HUES6 (cell line): ENCODE measurements around the gene IRS2.
"Not testable (repeated sequence)": the region's sequence is repeated elsewhere in the genome, so short reads cannot be mapped to it uniquely, and the experiment has no call there.

Experiments used
- H3K27ac ChIP-seq: 2 replicates; pipeline ENCODE4 v1.7.0; 2013; ENCODE audit warnings: low read depth, mild to moderate bottlenecking, low read length, inconsistent platforms
- H3K27me3 ChIP-seq: 2 replicates; pipeline ENCODE4 v1.6.1; 2013; ENCODE audit warnings: low read length; ENCODE audit not compliant: control insufficient read depth, insufficient read depth
- H3K36me3 ChIP-seq: 2 replicates; pipeline ENCODE4 v1.6.1; 2013; ENCODE audit warnings: low read length; ENCODE audit not compliant: control insufficient read depth, insufficient read depth
- H3K4me1 ChIP-seq: 2 replicates; pipeline ENCODE4 v1.6.1; 2013; ENCODE audit warnings: low read length; ENCODE audit not compliant: control insufficient read depth, insufficient read depth
- H3K4me3 ChIP-seq: 2 replicates; pipeline ENCODE4 v1.5.1; 2013; ENCODE audit warnings: low read depth, low read length
- H3K9ac ChIP-seq: one replicate; pipeline ENCODE4 v1.6.1; 2013; ENCODE audit warnings: mild to moderate bottlenecking, low read length
- H3K9me3 ChIP-seq: 2 replicates; pipeline ENCODE4 v1.6.1; 2013; ENCODE audit warnings: low read depth, low read length; ENCODE audit not compliant: control insufficient read depth, insufficient read depth

The IRS2 gene

GRCh38 chr13:109786457-109787134 lies at the start of gene IRS2:
TSS of gene IRS2 (minus strand) at chr13:109786583. CDS start at chr13:109786053, 530 bp downstream.
- Histone ChIP-seq H3K4me1 (peaks cover 6% of the 10 kb centered on the region; the same call in 1 of the 2 replicates), H3K9ac (peak within 1 kb of the TSS; percentile 83), H3K9me3 (no peaks in the 10 kb centered on the region), H3K27me3 (peaks cover 15% of the 10 kb centered on the region), H3K27ac (peak within 1 kb of the TSS; percentile 70), H3K36me3 (no peaks in the 10 kb centered on the region), H3K4me3 (peak within 1 kb of the TSS; percentile 88)

GRCh38 chr13:109834973-109835720 lies 48.8 kb upstream of the IRS2 start:
- H3K27me3 ChIP-seq = no peaks in the 10 kb centered on the region
- no peaks in the 10 kb centered on the region for H3K36me3 ChIP-seq
- no peak overlapping the region for H3K4me3 ChIP-seq
- H3K9ac ChIP-seq = no peak overlapping the region
- no peak overlapping the region for H3K27ac ChIP-seq
- H3K9me3 ChIP-seq = no peaks in the 10 kb centered on the region
- H3K4me1 ChIP-seq = no peaks in the 10 kb centered on the region

GRCh38 chr13:109833940-109834339 lies 47.6 kb upstream of the IRS2 start:
- Histone ChIP-seq H3K27me3 (no peaks in the 10 kb centered on the region), H3K9ac (no peak overlapping the region), H3K4me1 (no peaks in the 10 kb centered on the region), H3K9me3 (no peaks in the 10 kb centered on the region), H3K27ac (no peak overlapping the region), H3K4me3 (no peak overlapping the region), H3K36me3 (no peaks in the 10 kb centered on the region)

- Histone ChIP-seq H3K9ac (no peak overlapping the region), H3K9me3 (no peaks in the 10 kb centered on the region), H3K36me3 (no peaks in the 10 kb centered on the region), H3K4me1 (no peaks in the 10 kb centered on the region), H3K27ac (no peak overlapping the region), H3K4me3 (no peak overlapping the region), H3K27me3 (no peaks in the 10 kb centered on the region)
These were observed 46.7 kb upstream of the IRS2 start for GRCh38 chr13:109833071-109833470.

GRCh38 chr13:109828591-109829316 lies 42.4 kb upstream of the IRS2 start:
- not testable (repeated sequence) for H3K9me3 ChIP-seq, H3K36me3 ChIP-seq, H3K27ac ChIP-seq, H3K27me3 ChIP-seq, H3K4me1 ChIP-seq, H3K9ac ChIP-seq, H3K4me3 ChIP-seq

- H3K36me3 ChIP-seq, H3K9ac ChIP-seq, H3K4me3 ChIP-seq, H3K9me3 ChIP-seq, H3K27me3 ChIP-seq, H3K4me1 ChIP-seq, H3K27ac ChIP-seq: not testable (repeated sequence)
These were observed 36.8 kb upstream of the IRS2 start for GRCh38 chr13:109823201-109823600.

GRCh38 chr13:109821103-109821502 lies 34.7 kb upstream of the IRS2 start:
- Histone ChIP-seq H3K4me3 (no peak overlapping the region), H3K4me1 (peaks cover 10% of the 10 kb centered on the region; the same call in 1 of the 2 replicates), H3K27me3 (no peaks in the 10 kb centered on the region), H3K9ac (no peak overlapping the region), H3K9me3 (no peaks in the 10 kb centered on the region), H3K36me3 (no peaks in the 10 kb centered on the region), H3K27ac (no peak overlapping the region)

GRCh38 chr13:109819874-109820273 lies 33.5 kb upstream of the IRS2 start:
- H3K36me3 ChIP-seq = no peaks in the 10 kb centered on the region

GRCh38 chr13:109818886-109819285 lies 32.5 kb upstream of the IRS2 start:
- Histone ChIP-seq H3K4me3 (no peak overlapping the region), H3K9ac (no peak overlapping the region), H3K27ac (no peak overlapping the region)

More at GRCh38 chr13:109819874-109820273, 33.5 kb upstream of the IRS2 start:
- Histone ChIP-seq H3K9me3 (no peaks in the 10 kb centered on the region), H3K4me3 (no peak overlapping the region), H3K4me1 (peaks cover 12% of the 10 kb centered on the region; the same call in 1 of the 2 replicates), H3K27ac (no peak overlapping the region), H3K27me3 (no peaks in the 10 kb centered on the region), H3K9ac (no peak overlapping the region)

GRCh38 chr13:109817591-109818535 lies 31.5 kb upstream of the IRS2 start:
- H3K27ac ChIP-seq = no peak overlapping the region
- no peaks in the 10 kb centered on the region for H3K27me3 ChIP-seq
- no peaks in the 10 kb centered on the region for H3K9me3 ChIP-seq
- no peak overlapping the region for H3K4me3 ChIP-seq
- peaks cover 12% of the 10 kb centered on the region; the same call in 1 of the 2 replicates for H3K4me1 ChIP-seq
- H3K9ac ChIP-seq = no peak overlapping the region
- no peaks in the 10 kb centered on the region for H3K36me3 ChIP-seq

More at GRCh38 chr13:109818886-109819285, 32.5 kb upstream of the IRS2 start:
- Histone ChIP-seq H3K4me1 (peaks cover 12% of the 10 kb centered on the region; the same call in 1 of the 2 replicates), H3K36me3 (no peaks in the 10 kb centered on the region), H3K9me3 (no peaks in the 10 kb centered on the region), H3K27me3 (no peaks in the 10 kb centered on the region)
